Natural killer cell (primary cell): Measurements from ENCODE around the gene FAH. TPM values are rescaled to one million over a fixed set of nuclear protein-coding genes. Genes with fewer than 3 reads are reported as not detected.

Experiments used
- ATAC-seq, 3 donors: fragments of 150-1000 bp in 2 of 3; fragments of 200-7000 bp in 1 of 3; cut with Tn5 transposase; 1 replicate in 1 of 3; 2 replicates in 2 of 3; pipeline ENCODE4 v1.10.0; 2021; ENCODE audit warnings: mild to moderate bottlenecking in 2 of 3, moderate library complexity in 2 of 3
- DNase-seq, 2 donors: peaks; one replicate each; pipeline versions ENCODE4 v3.0.0 to v3.0.0-alpha.2; 2013 to 2021; ENCODE audit warnings: mixed read lengths in 1 of 2
- H3K27ac ChIP-seq: one replicate; pipeline ENCODE4 v1.5.1; 2013; ENCODE audit warnings: mild to moderate bottlenecking, low read length
- H3K27me3 ChIP-seq: one replicate; pipeline ENCODE4 v1.6.1; 2013; ENCODE audit warnings: low read length; ENCODE audit not compliant: control insufficient read depth, insufficient read depth
- H3K36me3 ChIP-seq: one replicate; pipeline ENCODE4 v1.6.1; 2013; ENCODE audit warnings: low read length; ENCODE audit not compliant: control insufficient read depth, insufficient read depth
- H3K4me1 ChIP-seq: one replicate; pipeline ENCODE4 v1.6.1; 2013; ENCODE audit warnings: low read length; ENCODE audit not compliant: control insufficient read depth, insufficient read depth
- H3K4me3 ChIP-seq: one replicate; pipeline ENCODE4 v1.5.1; 2013; ENCODE audit warnings: low read length
- H3K9me3 ChIP-seq: one replicate; pipeline ENCODE4 v1.6.1; 2013; ENCODE audit warnings: low read length; ENCODE audit not compliant: control insufficient read depth, insufficient read depth
- H3K27ac Mint-ChIP-seq, 2 donors: one replicate each; pipeline ENCODE4 v1.8.0; 2022; ENCODE audit warnings: mild to moderate bottlenecking in 2 of 2, mixed read lengths in 2 of 2, moderate library complexity in 1 of 2
- H3K27me3 Mint-ChIP-seq, 2 donors: one replicate each; pipeline ENCODE4 v1.8.0; 2022; ENCODE audit warnings: low read depth in 2 of 2, mixed read lengths in 2 of 2
- H3K36me3 Mint-ChIP-seq: one replicate; pipeline ENCODE4 v1.8.0; 2022; ENCODE audit warnings: mixed read lengths
- H3K4me1 Mint-ChIP-seq, 2 donors: one replicate each; pipeline ENCODE4 v1.8.0; 2022; ENCODE audit warnings: mixed read lengths in 2 of 2
- H3K4me3 Mint-ChIP-seq: one replicate; pipeline ENCODE4 v1.8.0; 2022; ENCODE audit warnings: mild to moderate bottlenecking, moderate library complexity, mixed read lengths
- H3K9me3 Mint-ChIP-seq, 2 donors: one replicate each; pipeline ENCODE4 v1.8.0; 2022; ENCODE audit warnings: mixed read lengths in 2 of 2
- WGBS: methylation state at CpG from one replicate; pipeline ENCODE4 v1.1.7; 2013; ENCODE audit warnings: missing lambda C conversion rate; ENCODE audit not compliant: insufficient coverage; 5-methylcytosine and 5-hydroxymethylcytosine counted together
- intact Hi-C: fragments of 100-400 bp; cut with micrococcal nuclease; formaldehyde crosslinking; loops from one replicate; pipeline ENCODE4 v1.14.2; 2022
- total RNA-seq, 4 donors: library from RNA; stranded (reverse); fragments of 120-200 nt in 1 of 4; gene quantifications; one replicate each; pipeline versions ENCODE4 v1.2.3 to v1.2.4, GENCODE V29; 2013 to 2022
- TF ChIP-seq, protein P1 (sequence below): fragments of 200-600 bp; IDR thresholded peaks from one replicate; pipeline ENCODE4 v1.8.0; 2022; ENCODE audit warnings: antibody characterized with exemption

The FAH gene
- total RNA-seq, 3 donors from 2014 or later (not counting 1 experiment from before 2014, with no cell fraction given) = 12.4 to 14.1 (median 13.5) TPM

DNA sequence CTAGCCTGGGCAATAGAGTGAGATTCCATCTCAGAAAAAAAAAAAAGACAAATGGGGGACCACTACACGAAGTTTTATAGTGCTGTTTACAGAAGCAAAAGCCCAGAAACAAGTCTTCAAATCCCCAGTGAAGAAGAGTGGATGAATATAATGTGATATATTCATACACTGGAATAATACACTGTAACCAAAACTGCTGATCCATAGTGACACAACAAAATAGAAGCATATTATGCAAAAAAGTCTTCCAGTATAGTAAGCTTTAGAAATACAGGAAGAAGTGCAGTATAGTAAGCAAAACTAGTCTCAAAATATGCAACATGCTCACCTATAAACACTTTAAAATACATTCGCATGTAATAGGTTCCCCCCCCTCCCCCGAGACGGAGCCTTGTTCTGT, 11.9 kb upstream of the FAH start:
- Histone ChIP-seq H3K36me3 (peaks cover 7% of the 10 kb centered on the region), H3K4me1 (no peaks in the 10 kb centered on the region), H3K9me3 (no peaks in the 10 kb centered on the region), H3K27me3 (no peaks in the 10 kb centered on the region), H3K27ac (no peak overlapping the region), H3K4me3 (no peak overlapping the region)
- peaks cover 0 to under 1% of the 10 kb centered on the region in 2 donors for H3K27me3 Mint-ChIP-seq
- no peak for DNase-seq
- no peak overlapping the region for H3K4me3 Mint-ChIP-seq
- H3K4me1 Mint-ChIP-seq = no peaks in the 10 kb centered on the region
- no peak for ATAC-seq
- intact Hi-C loops = no loop called here
- no peaks in the 10 kb centered on the region for H3K36me3 Mint-ChIP-seq
- no peak overlapping the region for H3K27ac Mint-ChIP-seq
- TF ChIP-seq, protein P1, sequence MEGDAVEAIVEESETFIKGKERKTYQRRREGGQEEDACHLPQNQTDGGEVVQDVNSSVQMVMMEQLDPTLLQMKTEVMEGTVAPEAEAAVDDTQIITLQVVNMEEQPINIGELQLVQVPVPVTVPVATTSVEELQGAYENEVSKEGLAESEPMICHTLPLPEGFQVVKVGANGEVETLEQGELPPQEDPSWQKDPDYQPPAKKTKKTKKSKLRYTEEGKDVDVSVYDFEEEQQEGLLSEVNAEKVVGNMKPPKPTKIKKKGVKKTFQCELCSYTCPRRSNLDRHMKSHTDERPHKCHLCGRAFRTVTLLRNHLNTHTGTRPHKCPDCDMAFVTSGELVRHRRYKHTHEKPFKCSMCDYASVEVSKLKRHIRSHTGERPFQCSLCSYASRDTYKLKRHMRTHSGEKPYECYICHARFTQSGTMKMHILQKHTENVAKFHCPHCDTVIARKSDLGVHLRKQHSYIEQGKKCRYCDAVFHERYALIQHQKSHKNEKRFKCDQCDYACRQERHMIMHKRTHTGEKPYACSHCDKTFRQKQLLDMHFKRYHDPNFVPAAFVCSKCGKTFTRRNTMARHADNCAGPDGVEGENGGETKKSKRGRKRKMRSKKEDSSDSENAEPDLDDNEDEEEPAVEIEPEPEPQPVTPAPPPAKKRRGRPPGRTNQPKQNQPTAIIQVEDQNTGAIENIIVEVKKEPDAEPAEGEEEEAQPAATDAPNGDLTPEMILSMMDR = no peak
- WGBS = 76% methylated on average over 2 of the region's 4 CpGs
- no peaks in the 10 kb centered on the region for H3K9me3 Mint-ChIP-seq

DNA sequence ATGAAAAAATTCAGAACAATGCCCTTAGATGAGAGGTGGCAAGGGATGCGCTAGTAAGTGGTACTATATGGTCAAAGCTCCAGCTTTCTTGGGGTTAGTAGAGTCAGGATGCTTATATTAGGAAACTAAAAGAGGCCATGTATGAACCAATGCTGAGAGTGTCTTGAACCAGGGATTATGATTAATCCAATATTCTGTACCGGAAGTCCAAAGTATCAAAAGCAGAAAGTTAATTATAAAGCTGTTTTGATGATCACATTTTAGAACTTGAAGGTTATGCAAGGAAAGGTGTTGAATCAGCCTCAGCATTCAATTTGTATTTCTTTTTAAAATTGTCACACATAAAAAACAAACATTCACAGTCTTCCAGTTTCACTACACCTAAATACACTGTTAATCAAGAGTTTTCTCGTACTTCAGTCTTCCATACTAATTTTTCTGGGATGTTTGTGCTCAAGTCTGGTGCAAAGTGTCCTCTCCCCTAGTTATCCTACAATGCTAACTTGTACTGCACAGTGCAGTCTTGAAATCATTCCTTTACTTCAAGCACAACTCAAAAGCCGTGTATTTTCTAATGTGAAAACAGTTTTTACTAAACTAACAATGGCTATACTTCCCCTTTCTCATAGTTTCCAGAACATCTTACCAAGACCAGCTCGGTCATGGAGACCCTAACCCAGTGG, 10.7 kb upstream of the FAH start:
- Histone ChIP-seq H3K4me3 (no peak overlapping the region), H3K27me3 (no peaks in the 10 kb centered on the region), H3K27ac (no peak overlapping the region), H3K36me3 (peaks cover 5% of the 10 kb centered on the region), H3K9me3 (no peaks in the 10 kb centered on the region), H3K4me1 (no peaks in the 10 kb centered on the region)
- ATAC-seq = no peak
- Mint-ChIP-seq H3K4me3 (no peak overlapping the region), H3K27ac (no peak overlapping the region), H3K36me3 (no peaks in the 10 kb centered on the region), H3K9me3 (no peaks in the 10 kb centered on the region), H3K4me1 (no peaks in the 10 kb centered on the region), H3K27me3 (peaks cover 0 to 2% of the 10 kb centered on the region in 2 donors)
- DNase-seq = no peak
- WGBS = 98% methylated on average over 5 of the region's 5 CpGs
- intact Hi-C loops = no loop called here
- TF ChIP-seq, protein P1 = no peak

DNA sequence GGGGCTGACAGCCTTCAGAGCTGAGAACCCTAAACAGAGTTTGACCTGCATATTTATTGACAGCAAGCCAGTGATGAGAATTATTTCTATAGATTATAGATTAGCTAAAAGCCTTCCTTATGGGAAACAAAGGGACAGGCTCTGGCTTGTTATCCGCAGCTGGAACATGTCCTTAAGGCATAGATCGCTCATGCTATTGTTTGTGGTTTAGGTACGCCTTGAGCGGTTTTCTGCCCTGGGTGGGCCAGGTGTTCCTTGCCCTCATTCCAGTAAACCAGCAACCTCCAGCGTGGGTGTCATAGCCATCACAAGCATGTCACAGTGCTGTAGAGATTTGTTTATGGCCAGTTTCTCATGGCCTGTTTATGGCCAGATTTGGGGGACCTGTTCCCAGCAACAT, 10.2 kb upstream of the FAH start:
- Mint-ChIP-seq H3K27me3 (peaks cover 0 to 2% of the 10 kb centered on the region in 2 donors), H3K36me3 (no peaks in the 10 kb centered on the region), H3K27ac (no peak overlapping the region), H3K4me3 (no peak overlapping the region), H3K4me1 (no peaks in the 10 kb centered on the region), H3K9me3 (no peaks in the 10 kb centered on the region)
- Histone ChIP-seq H3K27me3 (no peaks in the 10 kb centered on the region), H3K36me3 (no peaks in the 10 kb centered on the region), H3K27ac (no peak overlapping the region), H3K4me3 (no peak overlapping the region), H3K9me3 (no peaks in the 10 kb centered on the region), H3K4me1 (no peaks in the 10 kb centered on the region)
- intact Hi-C loops = no loop called here
- WGBS = 90% methylated on average over 5 of the region's 5 CpGs
- DNase-seq (no peak), ATAC-seq (no peak)
- TF ChIP-seq, protein P1 = no peak

DNA sequence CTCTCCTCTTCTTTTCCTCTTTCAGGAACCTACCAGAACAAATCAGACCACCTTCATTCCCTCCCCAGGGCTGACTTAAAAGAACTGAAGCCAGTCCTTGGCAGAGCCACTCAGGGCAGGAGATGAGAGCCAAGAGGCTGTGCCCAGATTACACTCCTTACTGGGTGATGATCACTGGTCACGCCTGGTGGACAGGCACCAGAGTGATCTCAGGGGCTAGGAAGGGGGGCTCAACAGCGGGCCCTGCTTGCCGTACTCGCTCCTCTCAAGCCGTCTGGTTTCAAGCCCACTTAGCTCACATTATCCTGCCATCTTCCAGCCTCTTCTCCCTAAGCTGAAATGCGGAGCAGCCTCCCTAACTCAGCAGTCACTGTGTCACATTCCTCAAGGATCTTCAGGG, 1.7 kb upstream of the FAH start:
- H3K4me3 ChIP-seq = no peak overlapping the region
- ATAC-seq (no peak), DNase-seq (no peak)
- 96% methylated on average over 6 of the region's 6 CpGs for WGBS
- intact Hi-C loops = no loop called here
- H3K36me3 ChIP-seq = no peaks in the 10 kb centered on the region
- H3K27ac Mint-ChIP-seq = peak overlapping the region in 1 of 2 donors; percentile 81
- no peak overlapping the region for H3K27ac ChIP-seq
- H3K27me3 Mint-ChIP-seq = no peaks in the 10 kb centered on the region
- TF ChIP-seq, protein P1 = no peak
- no peaks in the 10 kb centered on the region for H3K9me3 Mint-ChIP-seq
- no peaks in the 10 kb centered on the region for H3K9me3 ChIP-seq
- H3K4me1 Mint-ChIP-seq = peaks cover 21 to 25% of the 10 kb centered on the region in 2 donors
- H3K4me3 Mint-ChIP-seq = peak overlapping the region; percentile 87
- no peaks in the 10 kb centered on the region for H3K36me3 Mint-ChIP-seq
- peaks cover 29% of the 10 kb centered on the region for H3K4me1 ChIP-seq
- no peaks in the 10 kb centered on the region for H3K27me3 ChIP-seq
